Suprapubic skin (tissue), 3 donors: ENCODE measurements around the gene RPSA.

Source experiments
- CTCF ChIP-seq, 2 donors: fragments of 200-600 bp in 1 of 2; fragments of 450-650 bp in 1 of 2; sonication (generic) in 1 of 2; IDR thresholded peaks; one replicate each; pipeline ENCODE4 v1.5.1; 2016 to 2019; ENCODE audit warnings: antibody characterized with exemption in 2 of 2, mild to moderate bottlenecking in 1 of 2, moderate library complexity in 1 of 2
- POLR2A ChIP-seq, 2 donors: fragments of 450-650 bp; IDR thresholded peaks; one replicate each; pipeline ENCODE4 v1.6.1; 2017; ENCODE audit warnings: antibody characterized with exemption in 2 of 2, mild to moderate bottlenecking in 2 of 2, moderate library complexity in 2 of 2

GRCh38 chr3:39440316-39440715 lies 33.8 kb downstream of the RPSA start:
- TF ChIP-seq POLR2A (IDR thresholded peaks at IDR 0.05): no peak
- no peak for TF ChIP-seq CTCF (IDR thresholded peaks at IDR 0.05)
